ENCODE measurements around the gene PRDM2.

DNA sequence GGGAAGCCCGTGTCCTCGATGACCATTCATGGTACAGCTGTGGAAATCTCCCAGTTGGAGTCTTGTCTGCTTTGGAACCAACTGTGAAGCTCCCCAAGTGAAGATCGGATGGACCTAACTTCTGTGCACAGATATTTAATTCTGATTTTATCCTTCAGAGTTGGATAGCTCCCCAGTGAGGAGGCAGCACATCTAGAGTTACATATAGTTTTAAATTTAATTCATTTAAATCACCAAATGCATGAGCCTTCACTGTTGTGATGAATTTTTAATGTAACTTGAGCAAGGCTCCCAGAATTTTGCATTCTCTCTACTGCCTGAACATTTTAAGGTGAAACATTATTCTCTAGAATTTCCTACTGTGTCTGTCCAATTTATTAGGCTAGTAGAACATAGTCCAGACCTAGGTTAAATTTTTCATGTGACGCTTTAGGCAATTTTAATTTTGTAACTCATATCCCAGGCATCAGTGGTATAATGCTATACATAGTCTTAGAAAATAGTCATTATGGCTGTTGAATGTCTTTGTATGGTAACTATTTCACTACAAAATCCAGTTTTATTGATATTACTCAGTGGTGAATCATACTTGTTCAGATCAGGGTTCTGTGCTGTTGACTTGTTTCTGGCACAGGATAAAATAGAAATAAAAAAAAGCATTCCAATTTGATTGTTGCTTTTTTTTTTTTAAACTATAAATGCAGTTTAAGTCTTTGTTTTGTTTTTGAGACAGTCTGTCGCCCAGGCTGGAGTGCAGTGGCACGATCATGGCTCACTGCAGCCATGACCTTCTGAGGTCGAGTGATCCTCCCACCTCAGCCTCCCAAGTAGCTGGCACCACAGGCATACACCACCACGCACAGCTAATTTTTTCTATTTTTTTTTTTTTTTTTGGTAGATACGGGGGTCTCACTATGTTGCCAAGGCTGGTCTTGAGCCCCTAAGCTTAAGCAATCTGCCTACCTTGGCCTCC is 66.9 kb downstream of the PRDM2 start:
- TF ChIP-seq SP1 (IDR thresholded peaks at IDR 0.05) (no peak), FOXM1 (IDR thresholded peaks at IDR 0.05; ENCODE audit: borderline replicate concordance) (no peak), BHLHE40 (IDR thresholded peaks at IDR 0.05; ENCODE audit: borderline replicate concordance) (no peak)
